Activated CD8-positive, alpha-beta memory T cell treated with anti-CD3 and anti-CD28 coated beads for 36 hours (primary cell): Measurements from ENCODE around the gene IGF2. TPM values are rescaled to one million over a fixed set of nuclear protein-coding genes. Genes with fewer than 3 reads are reported as not detected.

ENCODE experiments used
- CTCF ChIA-PET: fragments of 350-600 bp; sonication (Branson Sonifier 250); formaldehyde crosslinking; loops from one replicate; lab custom pipeline; 2021; ENCODE audit warnings: antibody characterized with exemption; lab: Charles Lee
- POLR2A ChIA-PET: fragments of 350-600 bp; sonication (Branson Sonifier 250); formaldehyde crosslinking; loops from one replicate; lab custom pipeline; 2021; ENCODE audit warnings: antibody characterized with exemption; lab: Charles Lee
- total RNA-seq, 2 experiments: library from RNA; stranded (reverse); gene quantifications; one replicate each; pipeline ENCODE4 v1.2.3, GENCODE V29; 2021

Gene IGF2
- total RNA-seq, 2 experiments from 2014 or later = 9.5 to 10.7 TPM

DNA sequence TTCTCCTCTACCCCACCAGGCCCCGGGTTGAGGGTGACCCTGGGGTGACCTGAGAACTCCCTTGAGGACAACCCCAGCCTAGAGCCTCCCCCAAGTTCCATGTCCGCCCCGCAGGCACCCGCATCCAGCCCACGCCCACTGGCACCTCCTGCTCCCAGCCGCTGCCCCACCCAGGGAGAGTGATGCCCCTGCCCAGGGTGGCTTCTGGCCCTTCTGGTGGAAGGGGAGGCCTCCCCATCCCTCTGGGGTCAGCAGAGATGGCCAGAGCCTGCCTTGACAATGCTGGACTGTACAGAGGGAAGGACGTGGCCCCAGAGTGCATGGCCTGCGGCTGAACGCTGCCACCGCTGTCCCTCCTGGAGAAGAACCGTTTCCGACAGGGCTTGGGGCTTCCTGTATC is 33.5 kb upstream of the IGF2 start:
- ChIA-PET CTCF (interaction anchor here (0.8 kb wide), 1 partner anchor 67 kb away, joined by 3 read pairs; no protein-coding TSS in a partner anchor), POLR2A (no interaction called here)

DNA sequence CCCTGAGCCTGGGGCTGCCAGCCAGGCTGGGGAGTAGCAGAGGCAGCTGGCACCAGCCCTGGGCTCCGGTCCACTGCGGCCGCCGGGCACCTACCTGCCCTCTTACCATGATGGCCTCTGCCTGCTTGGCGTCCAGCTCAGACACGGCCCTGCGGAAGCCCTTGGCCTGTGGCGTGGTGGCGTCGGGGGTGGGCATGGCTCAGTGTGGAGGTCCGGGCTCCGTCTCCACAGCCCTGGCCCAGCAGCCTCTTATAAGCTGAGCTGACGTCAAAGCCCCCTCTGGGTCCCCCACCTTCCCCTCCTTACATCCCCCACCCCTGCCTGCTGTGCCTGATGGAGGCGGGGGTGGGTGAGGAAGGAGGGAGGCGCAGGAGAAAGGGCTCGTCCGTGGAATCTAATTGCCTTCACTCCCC is 32.4 kb upstream of the IGF2 start, which contains the start of gene TH:
TSS of gene TH (minus strand) at position 225 of the 413 bp plus-strand sequence. CDS start at position 196, 29 bp downstream.
- ChIA-PET POLR2A (no interaction called here), CTCF (interaction anchor here (0.8 kb wide), 1 partner anchor 68 kb away, joined by 3 read pairs; no protein-coding TSS in a partner anchor)

DNA sequence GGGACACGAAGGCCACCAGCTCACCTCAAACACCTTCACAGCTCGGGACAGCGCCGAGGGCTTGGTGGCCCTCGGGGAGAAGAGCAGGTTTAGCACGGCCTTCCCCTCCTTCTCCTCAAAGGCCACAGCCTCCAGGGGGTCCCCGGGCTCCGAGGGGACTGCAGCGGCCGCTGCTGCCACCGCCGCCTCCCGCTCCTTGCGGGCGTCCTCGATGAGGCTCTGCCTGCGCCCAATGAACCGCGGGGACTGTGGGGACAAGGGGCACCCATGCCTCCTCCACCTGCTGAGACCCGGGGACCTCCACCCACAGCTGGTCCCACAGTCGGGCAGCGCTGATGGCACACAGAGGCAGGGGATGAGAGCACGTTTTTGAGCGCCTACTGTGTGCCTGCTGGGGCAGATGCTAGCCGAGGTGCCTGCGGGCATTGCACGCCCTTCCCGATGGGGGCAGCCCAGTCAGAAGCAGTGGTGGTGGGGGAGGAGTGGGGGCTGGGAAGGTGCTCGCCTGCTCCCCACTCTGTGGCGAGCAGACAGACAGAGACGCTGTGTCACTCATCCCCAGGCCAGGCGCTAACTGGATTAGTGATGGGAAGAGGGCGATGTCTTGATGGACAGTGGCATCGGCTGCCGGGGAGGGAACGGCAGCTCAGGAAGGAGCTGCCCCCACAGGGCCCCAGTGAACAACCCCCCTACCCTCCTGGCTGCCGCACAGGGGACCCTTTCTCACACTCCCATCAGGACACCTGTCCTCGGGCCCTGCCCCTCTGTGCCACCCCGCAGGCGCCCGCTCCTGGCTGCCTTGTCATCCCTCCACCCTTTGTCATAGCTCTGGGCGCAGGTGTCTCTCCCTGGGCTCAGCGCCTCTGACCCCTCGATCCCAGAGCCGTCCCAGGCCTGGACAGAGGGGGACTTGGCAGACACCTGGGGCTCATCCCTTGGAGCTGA is 30.7 kb upstream of the IGF2 start:
- CTCF ChIA-PET = interaction anchor here (1.1 kb wide), 1 partner anchor 13 kb away, joined by 3 read pairs; no protein-coding TSS in a partner anchor
- POLR2A ChIA-PET = no interaction called here

DNA sequence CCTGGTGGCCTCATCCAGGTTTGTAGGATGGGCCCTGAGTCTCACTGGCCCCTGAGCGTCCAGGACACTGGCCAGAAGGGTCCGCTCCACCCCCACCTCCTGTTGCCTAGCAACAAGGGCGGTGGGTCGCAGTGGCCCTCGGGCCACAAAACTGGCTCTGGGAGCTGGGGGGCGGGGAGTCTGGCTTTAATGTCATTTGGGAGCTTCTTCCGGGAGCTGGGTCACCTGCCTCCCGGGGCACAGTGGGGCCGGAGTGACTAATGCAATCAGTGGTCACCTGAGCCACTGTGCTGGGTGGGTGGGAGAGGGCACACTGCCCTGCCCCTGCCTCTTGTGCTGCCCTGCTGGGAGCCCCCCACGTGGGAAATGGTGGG is 29.8 kb upstream of the IGF2 start:
- ChIA-PET CTCF (interaction anchor here (1.0 to 1.1 kb wide), 2 partner anchors 12 to 26 kb away, joined by 3 read pairs; no protein-coding TSS in a partner anchor), POLR2A (no interaction called here)

DNA sequence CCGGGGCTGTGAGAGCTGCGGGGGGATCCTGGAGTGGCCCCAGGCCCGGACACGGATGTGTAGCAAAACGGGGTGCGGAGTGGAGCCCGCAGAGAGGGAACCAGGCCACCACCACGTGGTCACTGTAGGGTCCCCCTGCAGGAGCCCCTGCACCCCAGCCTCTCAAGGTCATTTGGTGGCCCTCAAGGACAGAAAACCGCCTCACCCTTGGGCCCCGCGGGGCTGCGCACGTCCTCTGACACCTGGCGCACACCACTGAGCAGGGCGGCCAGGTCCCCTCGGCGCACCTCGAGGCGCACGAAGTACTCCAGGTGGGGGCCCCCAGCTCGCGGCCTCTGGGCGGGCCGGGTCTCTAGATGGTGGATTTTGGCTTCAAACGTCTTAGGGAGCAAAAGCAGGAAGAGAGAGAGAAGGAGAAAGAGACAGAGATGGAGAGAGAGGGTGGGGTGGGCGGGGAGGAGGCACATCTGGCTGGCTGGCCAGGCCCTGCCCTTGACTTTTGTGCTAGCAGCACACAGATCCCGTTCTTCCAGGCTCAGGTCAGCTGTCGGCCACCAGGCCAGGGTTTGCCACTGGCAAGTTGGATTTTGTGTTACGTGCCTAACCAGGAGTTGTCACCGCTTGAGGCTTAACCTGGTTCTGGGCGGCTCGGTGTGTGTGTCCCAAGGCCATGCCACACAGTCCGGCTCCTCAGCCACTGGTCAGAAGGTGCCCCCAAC is 29.3 kb upstream of the IGF2 start:
- CTCF ChIA-PET = interaction anchor here (1.0 kb wide), 1 partner anchor 26 kb away, joined by 3 read pairs; no protein-coding TSS in a partner anchor
- POLR2A ChIA-PET = no interaction called here

DNA sequence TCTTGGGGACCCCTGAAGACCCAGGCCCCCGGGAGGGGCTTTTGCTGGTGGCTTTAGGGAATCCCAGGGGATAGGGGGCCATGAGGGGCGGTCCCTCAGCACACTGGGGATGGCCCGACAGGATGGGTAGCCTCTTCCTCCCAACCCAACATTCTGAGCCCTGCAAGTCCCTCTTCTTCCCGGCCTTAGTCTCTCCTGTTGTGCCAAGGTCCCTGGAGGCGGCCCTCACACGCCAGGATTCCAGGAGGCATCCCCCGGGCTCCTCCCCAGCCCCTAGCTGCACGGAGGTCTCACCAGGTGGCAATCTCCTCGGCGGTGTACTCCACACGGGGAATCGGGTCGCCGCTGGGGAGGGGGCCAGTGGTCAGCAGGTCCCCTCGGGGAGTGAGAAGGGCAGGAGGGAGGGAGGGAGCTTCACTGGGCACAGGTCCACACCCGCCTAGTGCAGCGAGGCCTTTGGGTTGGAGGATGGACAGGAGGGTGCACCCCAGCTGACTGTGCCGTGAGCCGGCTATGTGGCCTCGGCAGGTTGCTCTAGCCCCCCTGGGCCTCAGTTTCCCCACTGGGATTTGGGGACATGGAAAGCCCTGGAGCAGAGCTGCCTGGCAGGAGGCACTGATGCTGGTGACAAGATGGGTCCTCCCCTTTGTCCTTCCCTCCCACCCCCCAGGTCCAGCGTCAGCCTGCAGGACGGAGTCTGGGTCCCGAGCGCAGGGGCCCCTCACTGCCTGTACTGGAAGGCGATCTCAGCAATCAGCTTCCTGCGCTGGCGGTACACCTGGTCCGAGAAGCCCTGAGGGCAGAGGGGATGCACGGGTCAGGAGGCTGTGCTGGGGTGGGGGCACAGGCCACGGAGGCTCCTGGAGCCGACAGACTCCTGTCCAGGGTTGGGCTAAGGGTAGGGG is 28.2 kb upstream of the IGF2 start:
- POLR2A ChIA-PET = no interaction called here

DNA sequence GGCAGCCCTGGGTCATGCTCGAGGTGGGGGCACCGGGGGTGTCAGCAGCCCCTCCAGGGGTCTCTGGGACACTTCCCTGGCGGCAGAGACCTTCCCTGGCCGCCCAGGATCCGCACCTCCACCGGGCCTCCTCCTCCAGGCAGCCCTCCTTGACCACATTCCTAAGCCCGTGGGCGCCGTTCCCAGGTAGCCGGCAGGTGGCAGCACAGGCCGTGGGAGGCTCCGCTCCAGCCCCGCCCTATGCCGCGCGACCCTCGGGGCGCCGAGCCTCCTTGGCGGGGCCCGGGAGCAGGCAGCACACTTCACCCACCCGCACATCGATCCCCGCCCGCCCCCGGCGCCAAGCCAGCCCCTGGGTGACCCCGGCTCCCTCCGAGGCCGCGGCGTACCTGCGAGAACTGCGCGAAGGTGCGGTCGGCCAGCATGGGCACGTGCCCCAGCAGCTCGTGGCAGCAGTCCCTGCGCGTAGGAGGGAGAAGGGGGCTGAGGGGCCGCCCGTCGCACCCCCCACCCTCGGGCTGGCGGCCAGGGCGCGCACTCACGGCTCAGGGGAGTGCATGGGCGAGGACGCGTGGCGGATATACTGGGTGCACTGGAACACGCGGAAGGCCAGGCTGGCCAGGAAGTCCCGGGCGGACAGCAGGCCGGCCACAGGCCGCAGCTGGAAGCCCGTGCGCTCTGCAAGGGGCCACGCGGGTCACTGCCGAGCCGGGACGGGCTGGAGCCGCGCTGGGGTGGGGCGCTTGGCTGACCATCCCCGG is 27.1 kb upstream of the IGF2 start:
- CTCF ChIA-PET = interaction anchor here (0.8 to 1.5 kb wide), 5 partner anchors 10 to 254 kb away, joined by 3 to 5 read pairs (median 3); no protein-coding TSS in a partner anchor

More for the DNA sequence above, 28.2 kb upstream of the IGF2 start:
- CTCF ChIA-PET = interaction anchor here (0.9 to 1.2 kb wide), 2 partner anchors 26 to 254 kb away, joined by 3 read pairs; no protein-coding TSS in a partner anchor

DNA sequence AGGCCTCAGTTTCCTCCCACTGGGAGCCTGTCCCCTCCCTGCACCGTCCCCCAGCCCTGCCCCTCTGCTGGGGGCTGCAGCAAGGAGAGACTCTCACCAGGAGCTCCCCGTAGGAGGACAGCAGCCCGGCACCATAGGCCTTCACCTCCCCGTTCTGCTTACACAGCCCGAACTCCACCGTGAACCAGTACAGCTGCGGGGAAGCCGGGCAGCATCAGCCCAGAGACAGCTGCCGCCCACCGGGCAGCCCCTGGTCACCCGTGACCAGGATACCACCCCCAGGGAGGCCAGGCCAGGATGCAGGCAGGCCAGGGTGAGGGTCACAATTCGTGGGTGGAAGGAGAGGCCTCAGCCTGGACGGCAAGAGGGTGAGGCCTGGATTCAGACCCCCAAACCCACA is 26.4 kb upstream of the IGF2 start:
- CTCF ChIA-PET = interaction anchor here (0.6 to 1.5 kb wide), 4 partner anchors 9 to 254 kb away, joined by 3 read pairs; no protein-coding TSS in a partner anchor
- POLR2A ChIA-PET = no interaction called here

More for the DNA sequence above, 27.1 kb upstream of the IGF2 start:
- POLR2A ChIA-PET = no interaction called here

DNA sequence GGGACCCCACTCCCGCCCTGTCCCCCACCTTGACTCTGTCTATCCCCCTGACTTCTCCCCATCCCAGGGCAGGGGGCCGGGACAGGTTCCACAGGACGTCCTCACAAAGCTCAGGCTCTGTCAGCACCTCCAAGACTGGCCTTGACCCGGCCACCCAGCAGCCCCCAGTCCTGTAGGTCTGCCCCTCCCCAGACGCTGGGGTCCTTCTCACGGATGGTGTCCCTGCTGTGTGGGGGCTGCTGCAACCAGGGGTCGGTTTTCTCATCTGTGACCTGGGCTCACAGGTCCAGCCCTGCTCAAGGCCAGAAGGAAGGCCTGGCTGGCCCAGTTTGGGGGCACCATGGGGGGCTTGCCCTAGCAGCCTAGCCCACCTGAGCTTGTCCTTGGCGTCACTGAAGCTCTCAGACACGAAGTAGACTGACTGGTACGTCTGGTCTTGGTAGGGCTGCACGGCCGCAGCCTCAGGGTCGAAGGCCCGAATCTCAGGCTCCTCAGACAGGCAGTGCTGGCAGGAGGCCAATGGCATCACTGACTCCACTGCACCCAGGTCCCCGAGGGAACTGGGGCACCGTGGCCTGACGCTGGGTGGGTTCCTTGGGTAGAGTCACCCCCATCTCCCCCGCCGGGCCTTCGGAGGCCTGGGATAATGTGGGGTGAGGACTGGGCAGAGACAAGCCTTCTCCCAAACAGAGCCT is 25.8 kb upstream of the IGF2 start:
- CTCF ChIA-PET = interaction anchor here (0.6 to 2.4 kb wide), 7 partner anchors 9 to 304 kb away, joined by 3 to 11 read pairs (median 3); no protein-coding TSS in a partner anchor

DNA sequence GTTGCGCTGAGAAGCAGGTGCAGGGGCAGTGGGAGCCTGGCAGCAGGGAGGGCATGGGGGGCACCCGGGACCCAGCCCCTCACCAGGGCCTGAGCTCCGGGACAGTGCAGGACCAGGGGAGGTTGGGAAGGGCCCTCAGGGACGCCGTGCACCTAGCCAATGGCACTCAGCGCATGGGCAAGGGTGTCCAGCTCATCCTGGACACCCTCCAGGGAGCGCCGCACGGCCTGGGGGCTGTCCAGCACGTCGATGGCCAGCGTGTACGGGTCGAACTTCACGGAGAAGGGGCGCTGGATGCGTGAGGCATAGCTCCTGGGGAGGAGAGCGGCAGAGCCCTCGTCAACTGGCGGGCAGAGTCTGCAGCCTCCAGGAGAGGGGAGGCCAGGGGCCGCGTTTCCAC is 24.9 kb upstream of the IGF2 start:
- POLR2A ChIA-PET = no interaction called here
- CTCF ChIA-PET = interaction anchor here (1.2 to 2.4 kb wide), 4 partner anchors 13 to 332 kb away, joined by 3 to 11 read pairs (median 4); no protein-coding TSS in a partner anchor

More for the DNA sequence above, 25.8 kb upstream of the IGF2 start:
- POLR2A ChIA-PET = no interaction called here

DNA sequence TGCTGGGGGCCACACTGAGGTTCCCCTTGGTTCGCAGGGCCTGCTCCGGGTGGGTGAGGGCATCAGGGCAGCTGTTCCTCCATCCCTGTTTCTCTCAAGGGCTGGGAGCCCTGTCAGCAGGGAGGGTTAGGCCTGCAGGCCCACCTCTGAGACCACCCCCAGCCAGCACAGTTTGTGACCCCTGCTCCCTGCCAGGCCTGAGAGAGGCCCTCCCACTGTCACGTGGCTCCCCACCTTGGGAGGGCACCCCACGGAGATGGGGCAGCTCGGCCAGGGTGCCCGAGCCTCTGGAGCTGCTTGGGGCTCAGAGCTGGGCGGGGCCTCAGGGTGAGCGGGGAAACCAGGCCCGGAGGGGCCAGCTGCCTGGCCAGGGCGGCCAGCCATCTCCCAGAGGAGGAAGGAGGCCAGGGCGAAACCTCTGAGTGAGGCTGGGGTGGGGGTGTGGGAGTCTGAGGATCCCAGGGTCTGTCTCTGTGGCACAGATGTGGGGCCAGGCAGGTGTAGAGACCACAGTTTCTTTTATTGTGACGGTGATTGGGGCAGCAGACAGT is 24.3 kb upstream of the IGF2 start:
- ChIA-PET POLR2A (no interaction called here), CTCF (interaction anchor here (1.2 to 2.4 kb wide), 4 partner anchors 12 to 331 kb away, joined by 3 to 11 read pairs (median 4); no protein-coding TSS in a partner anchor)

DNA sequence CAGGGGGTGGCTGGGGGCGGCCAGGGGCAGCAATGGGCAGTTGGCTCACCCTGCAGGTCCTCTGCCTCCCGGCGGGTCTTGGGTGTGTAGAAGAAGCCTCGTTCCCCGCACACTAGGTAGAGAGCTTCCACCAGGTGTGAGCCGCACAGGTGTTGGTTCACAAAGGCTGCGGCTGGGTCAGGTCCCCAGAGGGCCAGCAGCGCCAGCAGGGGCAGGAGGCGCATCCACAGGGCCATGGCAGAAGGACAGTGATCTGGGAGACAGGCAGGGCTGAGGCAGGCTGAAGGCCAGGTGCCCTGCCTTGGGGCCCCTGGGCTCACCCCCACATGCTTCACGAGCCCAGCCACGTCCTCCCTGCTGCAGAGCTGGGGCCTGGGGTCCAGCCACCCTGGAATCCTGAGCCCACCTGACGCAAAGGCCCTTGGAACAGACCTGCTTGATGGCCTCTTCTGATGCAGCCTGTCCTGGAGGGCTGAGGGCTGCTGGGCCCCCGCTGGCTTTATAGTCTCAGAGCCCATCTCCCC is 21.6 kb upstream of the IGF2 start, which contains the start of gene INS:
TSS of gene INS (minus strand) at position 474 of the 524 bp plus-strand sequence. CDS start at position 236, 238 bp downstream.
- CTCF ChIA-PET = interaction anchor here (0.6 to 1.2 kb wide), 2 partner anchors 9 to 797 kb away, joined by 3 read pairs; no protein-coding TSS in a partner anchor
- POLR2A ChIA-PET = no interaction called here

DNA sequence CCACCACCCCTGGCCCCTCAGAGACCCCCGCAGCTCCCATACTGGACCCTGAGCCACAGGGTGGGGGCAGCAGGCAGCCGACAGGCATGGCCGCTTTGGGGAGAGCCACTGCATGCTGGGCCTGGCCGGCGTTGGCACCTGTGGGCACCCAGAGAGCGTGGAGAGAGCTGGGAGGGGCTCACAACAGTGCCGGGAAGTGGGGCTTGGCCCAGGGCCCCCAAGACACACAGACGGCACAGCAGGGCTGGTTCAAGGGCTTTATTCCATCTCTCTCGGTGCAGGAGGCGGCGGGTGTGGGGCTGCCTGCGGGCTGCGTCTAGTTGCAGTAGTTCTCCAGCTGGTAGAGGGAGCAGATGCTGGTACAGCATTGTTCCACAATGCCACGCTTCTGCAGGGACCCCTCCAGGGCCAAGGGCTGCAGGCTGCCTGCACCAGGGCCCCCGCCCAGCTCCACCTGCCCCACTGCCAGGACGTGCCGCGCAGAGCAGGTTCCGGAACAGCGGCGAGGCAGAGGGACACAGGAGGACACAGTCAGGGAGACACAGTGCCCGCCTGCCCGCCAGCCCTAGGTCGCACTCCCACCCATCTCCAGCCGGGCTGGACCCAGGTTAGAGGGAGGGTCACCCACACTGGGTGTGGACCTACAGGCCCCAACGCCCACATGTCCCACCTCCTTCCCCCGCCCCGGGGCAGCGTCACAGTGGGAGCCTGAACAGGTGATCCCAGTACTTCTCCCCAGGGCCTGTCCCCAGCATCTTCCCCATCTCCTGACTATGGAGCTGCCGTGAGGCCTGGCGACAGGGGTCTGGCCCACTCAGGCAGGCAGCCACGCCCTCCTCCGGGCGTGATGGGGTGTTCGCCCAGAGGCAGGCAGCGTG is 20.6 kb upstream of the IGF2 start:
- ChIA-PET CTCF (interaction anchor here (0.9 kb wide), 1 partner anchor 323 kb away, joined by 3 read pairs; no protein-coding TSS in a partner anchor), POLR2A (no interaction called here)

DNA sequence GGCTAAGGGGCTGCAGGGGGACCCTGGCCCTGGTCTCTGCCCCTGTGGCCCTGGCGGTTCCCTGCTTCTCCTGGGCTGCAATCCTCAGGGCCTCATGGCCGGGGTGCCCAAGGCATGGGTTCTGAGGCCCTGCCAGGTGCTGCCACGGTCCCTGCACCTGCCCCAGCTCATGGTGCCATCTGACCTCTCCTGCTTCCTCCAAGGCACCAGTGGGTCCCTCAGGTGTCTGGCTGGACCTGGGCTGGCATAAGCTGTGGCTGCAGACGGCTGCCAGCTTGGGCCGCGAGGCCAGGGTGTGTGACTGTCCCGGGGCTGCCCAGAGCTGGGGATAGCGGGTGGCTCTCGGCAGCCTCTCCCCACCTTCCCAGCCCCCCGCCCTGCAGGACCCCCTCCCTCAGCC is 19.8 kb upstream of the IGF2 start:
- POLR2A ChIA-PET = no interaction called here
- CTCF ChIA-PET = interaction anchor here (0.9 kb wide), 1 partner anchor 323 kb away, joined by 3 read pairs; no protein-coding TSS in a partner anchor

DNA sequence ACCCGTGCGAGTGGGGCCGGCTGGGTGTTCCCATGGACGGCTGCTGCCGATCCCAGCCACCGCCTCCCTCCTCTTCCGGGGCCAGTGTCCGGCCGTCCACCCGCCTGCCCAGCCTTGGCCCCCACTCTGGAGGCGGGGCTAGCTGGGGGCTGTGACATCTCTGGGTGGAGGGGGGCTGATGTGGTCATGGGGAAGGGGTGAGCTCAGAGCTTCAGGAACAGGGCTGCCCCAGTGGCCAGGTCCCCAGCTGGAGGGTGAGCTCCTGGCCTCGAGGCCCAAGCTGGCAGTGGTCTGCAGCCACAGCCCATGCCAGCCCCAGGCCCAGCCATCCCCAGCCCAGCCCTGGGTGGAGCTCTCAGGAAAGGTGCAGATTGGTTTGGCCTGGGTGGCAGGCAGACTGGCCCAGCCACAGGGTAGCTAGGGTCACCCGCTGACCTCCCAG is 19.1 kb upstream of the IGF2 start:
- POLR2A ChIA-PET = no interaction called here
- CTCF ChIA-PET = interaction anchor here (3.0 to 16.3 kb wide), 2 partner anchors 125 to 505 kb away, joined by 18 to 444 read pairs; no protein-coding TSS in a partner anchor
